DND-41 (cell line): ENCODE data around the gene HIPK1.

ENCODE experiments used
- EZH2 ChIP-seq: IDR thresholded peaks from 3 replicates; pipeline ENCODE4 v1.6.1; 2012; ENCODE audit warnings: borderline replicate concordance, low read depth, mild to moderate bottlenecking, moderate library complexity, low read length, inconsistent platforms; ENCODE audit not compliant: severe bottlenecking
- TF ChIP-seq, protein P1 (sequence below): IDR thresholded peaks from 2 replicates; pipeline ENCODE4 v1.5.1; 2012; ENCODE audit warnings: borderline replicate concordance, low read length, moderate library complexity, mild to moderate bottlenecking; ENCODE audit not compliant: poor library complexity, severe bottlenecking; ENCODE audit errors: extremely low read depth

DNA sequence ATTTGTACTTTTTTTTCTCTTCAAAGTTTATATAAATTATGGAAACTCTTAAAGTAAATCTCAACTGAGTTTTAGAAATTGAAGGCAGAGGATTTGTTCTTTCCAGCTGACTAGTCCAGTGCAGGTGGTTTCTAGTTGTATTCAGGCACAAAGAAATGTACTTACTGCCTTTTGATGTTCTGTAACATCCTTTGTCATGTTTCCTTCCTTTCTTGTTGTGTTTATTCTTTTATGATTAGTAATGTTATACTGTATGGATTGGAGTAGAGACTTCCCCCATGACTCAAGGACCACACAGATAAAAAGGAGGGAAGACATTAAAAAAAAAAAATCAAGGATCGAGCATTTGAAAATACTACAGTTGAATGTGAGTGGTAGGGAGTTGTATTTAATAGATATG, 8.0 kb downstream of the HIPK1 start:
- TF ChIP-seq, protein P1, sequence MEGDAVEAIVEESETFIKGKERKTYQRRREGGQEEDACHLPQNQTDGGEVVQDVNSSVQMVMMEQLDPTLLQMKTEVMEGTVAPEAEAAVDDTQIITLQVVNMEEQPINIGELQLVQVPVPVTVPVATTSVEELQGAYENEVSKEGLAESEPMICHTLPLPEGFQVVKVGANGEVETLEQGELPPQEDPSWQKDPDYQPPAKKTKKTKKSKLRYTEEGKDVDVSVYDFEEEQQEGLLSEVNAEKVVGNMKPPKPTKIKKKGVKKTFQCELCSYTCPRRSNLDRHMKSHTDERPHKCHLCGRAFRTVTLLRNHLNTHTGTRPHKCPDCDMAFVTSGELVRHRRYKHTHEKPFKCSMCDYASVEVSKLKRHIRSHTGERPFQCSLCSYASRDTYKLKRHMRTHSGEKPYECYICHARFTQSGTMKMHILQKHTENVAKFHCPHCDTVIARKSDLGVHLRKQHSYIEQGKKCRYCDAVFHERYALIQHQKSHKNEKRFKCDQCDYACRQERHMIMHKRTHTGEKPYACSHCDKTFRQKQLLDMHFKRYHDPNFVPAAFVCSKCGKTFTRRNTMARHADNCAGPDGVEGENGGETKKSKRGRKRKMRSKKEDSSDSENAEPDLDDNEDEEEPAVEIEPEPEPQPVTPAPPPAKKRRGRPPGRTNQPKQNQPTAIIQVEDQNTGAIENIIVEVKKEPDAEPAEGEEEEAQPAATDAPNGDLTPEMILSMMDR = no peak
- TF ChIP-seq EZH2 = no peak
